HepG2 (cell line): ENCODE results near the gene NRN1L. TPM values are rescaled to one million over a fixed set of nuclear protein-coding genes. Genes with fewer than 3 reads are reported as not detected.

Source experiments
- ATAC-seq: fragments of 200-7000 bp; cut with Tn5 transposase; 3 replicates; pipeline ENCODE4 v1.9.1; 2020; ENCODE audit warnings: mild to moderate bottlenecking, moderate library complexity
- BruUV-seq: library from RNA; stranded (reverse); fragments of 400-500 nt; replicated peaks from 2 replicates; lab custom pipeline; 2021; lab: Mats Ljungman, UMichigan
- CTCF ChIA-PET: fragments of 300-600 bp; formaldehyde crosslinking; extraction: SDS; loops from one replicate; lab custom pipeline; 2021; ENCODE audit warnings: low total read pairs, inconsistent platforms, low intra/inter-chr PET ratio; lab: Yijun Ruan, JAX
- POLR2A ChIA-PET: fragments of 350-600 bp; sonication (Branson Sonifier 250); formaldehyde crosslinking; loops from one replicate; lab custom pipeline; 2020; ENCODE audit warnings: antibody characterized with exemption, inconsistent platforms; lab: Yijun Ruan, JAX
- DNase-seq: peaks from one replicate; pipeline ENCODE4 v3.0.0-alpha.2; 2015; ENCODE audit warnings: low spot score
- FAIRE-seq: peaks from 3 replicates; lab custom pipeline; 2011; peaks lifted over from hg19 to GRCh38; lab: Jason Lieb, UNC
- H2AFZ ChIP-seq: one replicate; pipeline ENCODE4 v1.6.1; 2011; ENCODE audit warnings: low read length, inconsistent platforms
- H3K27ac ChIP-seq: fragments of 300-600 bp; 3 replicates; pipeline ENCODE4 v1.8.0; 2011; ENCODE audit warnings: mixed run types, mild to moderate bottlenecking, mixed read lengths, low read length, inconsistent platforms; ENCODE audit not compliant: insufficient read depth; ENCODE audit errors: extremely low read length
- H3K27me3 ChIP-seq, 2 experiments: fragments of 200-600 bp in 1 of 2; 2 replicates in 1 of 2; 3 replicates in 1 of 2; pipeline versions ENCODE4 v1.6.0 to v1.8.0; 2011; ENCODE audit warnings: low read length in 2 of 2, mild to moderate bottlenecking in 2 of 2, moderate library complexity in 2 of 2, inconsistent platforms in 1 of 2; ENCODE audit not compliant: insufficient read depth in 2 of 2, control insufficient read depth in 1 of 2
- H3K36me3 ChIP-seq, 2 experiments: fragments of 200-600 bp in 1 of 2; replicated peaks in 1 of 2; 2 replicates in 1 of 2; 3 replicates in 1 of 2; pipeline versions ENCODE4 v1.5.1 to v1.8.0; 2011; ENCODE audit warnings: low read length in 2 of 2, inconsistent platforms in 1 of 2; ENCODE audit not compliant: insufficient read depth in 2 of 2, control insufficient read depth in 1 of 2
- H3K4me1 ChIP-seq: 2 replicates; pipeline ENCODE4 v1.5.1; 2012; ENCODE audit warnings: low read length, inconsistent platforms; ENCODE audit not compliant: insufficient read depth
- H3K4me2 ChIP-seq: 2 replicates; pipeline ENCODE4 v1.6.0; 2011; ENCODE audit warnings: low read depth, low read length, inconsistent platforms
- H3K4me3 ChIP-seq, 3 experiments: fragments of 200-600 bp in 1 of 3; sonication (generic), shearing (Covaris generic) in 1 of 3; replicated peaks in 1 of 3; 2 replicates each; pipeline ENCODE4 v1.5.1; 2011 to 2016; ENCODE audit warnings: low read length in 3 of 3, inconsistent platforms in 2 of 3, low read depth in 2 of 3, mild to moderate bottlenecking in 2 of 3, control low read depth in 1 of 3, mixed read lengths in 1 of 3; ENCODE audit not compliant: insufficient read depth in 1 of 3
- H3K79me2 ChIP-seq: one replicate; pipeline ENCODE4 v1.6.1; 2011; ENCODE audit warnings: low read length, inconsistent platforms; ENCODE audit not compliant: insufficient read depth
- H3K9ac ChIP-seq: 2 replicates; pipeline ENCODE4 v1.6.0; 2011; ENCODE audit warnings: mild to moderate bottlenecking, low read depth, low read length, inconsistent platforms; ENCODE audit not compliant: insufficient read depth
- H3K9me3 ChIP-seq: 2 replicates; pipeline ENCODE4 v1.5.1; 2012; ENCODE audit warnings: mild to moderate bottlenecking, low read length
- H4K20me1 ChIP-seq: 2 replicates; pipeline ENCODE4 v1.6.0; 2011; ENCODE audit warnings: inconsistent platforms, mild to moderate bottlenecking, low read length, moderate library complexity; ENCODE audit not compliant: insufficient read depth
- ARHGAP35 ChIP-seq: sonication (generic); formaldehyde crosslinking; IDR thresholded peaks from 2 replicates; pipeline ENCODE4 v1.9.0; 2022; ENCODE audit warnings: mild to moderate bottlenecking, inconsistent platforms, moderate library complexity, missing genetic modification reagents, borderline replicate concordance
- POLR2A ChIP-seq, 2 experiments: IDR thresholded peaks; 2 replicates each; pipeline ENCODE4 v1.6.1; 2011; ENCODE audit warnings: low read depth in 2 of 2, low read length in 2 of 2, mild to moderate bottlenecking in 1 of 2, moderate library complexity in 1 of 2; ENCODE audit not compliant: insufficient read depth in 1 of 2
- TGIF2 ChIP-seq: IDR thresholded peaks from 2 replicates; pipeline ENCODE4 v1.6.1; 2016; ENCODE audit warnings: control low read depth, missing compliant biosample characterization
- ZBTB42 ChIP-seq: sonication (generic); formaldehyde crosslinking; IDR thresholded peaks from 2 replicates; pipeline ENCODE4 v1.5.0; 2020; ENCODE audit warnings: mild to moderate bottlenecking, missing genetic modification reagents
- ZFP36L2 ChIP-seq: sonication (generic); formaldehyde crosslinking; IDR thresholded peaks from 2 replicates; pipeline ENCODE4 v1.4.0; 2020; ENCODE audit warnings: missing genetic modification reagents
- ZNF256 ChIP-seq: sonication (generic); formaldehyde crosslinking; conservative IDR thresholded peaks from 2 replicates; pipeline ENCODE4 v1.4.0; 2020; ENCODE audit warnings: missing genetic modification reagents
- ZNF781 ChIP-seq: sonication (generic); formaldehyde crosslinking; IDR thresholded peaks from 2 replicates; pipeline ENCODE4 v1.5.1; 2020; ENCODE audit warnings: borderline replicate concordance, mild to moderate bottlenecking, missing genetic modification reagents; ENCODE audit errors: not compliant biosample characterization
- WGBS: methylation state at CpG from one replicate; pipeline ENCODE4 v1.1.6; 2017; ENCODE audit warnings: low lambda C conversion rate; 5-methylcytosine and 5-hydroxymethylcytosine counted together
- in situ Hi-C: cut with HindIII; loops from 2 replicates; pipeline ENCODE4 v1.10.0; 2017; ENCODE audit warnings: low pct_unique_long_range_greater_than_20kb; ENCODE audit not compliant: extremely low pct_ligation_motif_present
- intact Hi-C: fragments of 100-400 bp; cut with micrococcal nuclease; formaldehyde crosslinking; loops from one replicate; pipeline ENCODE4 v1.10.0; 2022; ENCODE audit not compliant: unreplicated experiment
- polyA plus RNA-seq, 8 experiments: library from polyadenylated mRNA; depleted of rRNA in 3 of 8; stranded (reverse) in 7 of 8; unstranded in 1 of 8; fragments of >200 nt; fragmentation: Illumina TruSeq in 4 of 8; extraction: Trizol in 4 of 8; gene quantifications; 2 replicates each; pipeline versions ENCODE4 v1.2.1 to v1.2.3, GENCODE V29; 2011 to 2016; ENCODE audit warnings: low read depth in 4 of 8, missing spikeins in 1 of 8, mixed read lengths in 1 of 8; ENCODE audit not compliant: insufficient read depth in 1 of 8
- total RNA-seq, 5 experiments: library from RNA; depleted of rRNA; stranded (reverse); fragments of >200 nt; fragmentation: Illumina TruSeq; extraction: Trizol; gene quantifications; 2 replicates each; pipeline ENCODE4 v1.2.3, GENCODE V29; 2016; ENCODE audit warnings: low read depth in 1 of 5
- TF ChIP-seq, protein P1 (sequence below): sonication (generic); formaldehyde crosslinking; IDR thresholded peaks from 2 replicates; pipeline ENCODE4 v1.5.1; 2020; ENCODE audit warnings: mild to moderate bottlenecking, missing genetic modification reagents, moderate library complexity
- TF ChIP-seq, protein P2 (sequence below): fragments of 450-650 bp; IDR thresholded peaks from 2 replicates; pipeline ENCODE4 v1.6.1; 2017; ENCODE audit warnings: mild to moderate bottlenecking

The NRN1L gene
- total and polyA plus RNA-seq, 2 of the 13 experiments (the other 11 are each of a cell fraction or from before 2014, with no cell fraction given): 0.53 to 1.2 TPM

DNA sequence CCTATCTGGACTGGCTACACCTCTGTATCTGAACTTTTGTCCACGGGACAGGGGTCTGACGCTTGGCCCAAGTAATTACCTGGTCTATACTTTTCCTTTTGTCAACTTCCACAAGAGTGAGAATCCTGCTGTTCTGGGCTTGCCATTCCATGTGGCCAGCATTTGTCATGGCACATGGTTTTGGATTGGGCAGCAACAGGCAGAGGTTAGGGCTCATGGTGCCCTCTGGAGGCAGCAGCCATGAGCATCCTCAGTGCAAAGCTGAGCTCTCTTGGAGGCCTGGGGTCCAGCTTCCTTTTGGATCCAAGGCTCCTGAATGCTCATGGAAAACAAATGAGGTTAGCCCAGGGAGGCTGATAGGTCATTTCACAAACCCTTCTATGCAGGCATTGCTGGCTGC, 19.4 kb upstream of the NRN1L start (continued):
- TF ChIP-seq, protein P1, sequence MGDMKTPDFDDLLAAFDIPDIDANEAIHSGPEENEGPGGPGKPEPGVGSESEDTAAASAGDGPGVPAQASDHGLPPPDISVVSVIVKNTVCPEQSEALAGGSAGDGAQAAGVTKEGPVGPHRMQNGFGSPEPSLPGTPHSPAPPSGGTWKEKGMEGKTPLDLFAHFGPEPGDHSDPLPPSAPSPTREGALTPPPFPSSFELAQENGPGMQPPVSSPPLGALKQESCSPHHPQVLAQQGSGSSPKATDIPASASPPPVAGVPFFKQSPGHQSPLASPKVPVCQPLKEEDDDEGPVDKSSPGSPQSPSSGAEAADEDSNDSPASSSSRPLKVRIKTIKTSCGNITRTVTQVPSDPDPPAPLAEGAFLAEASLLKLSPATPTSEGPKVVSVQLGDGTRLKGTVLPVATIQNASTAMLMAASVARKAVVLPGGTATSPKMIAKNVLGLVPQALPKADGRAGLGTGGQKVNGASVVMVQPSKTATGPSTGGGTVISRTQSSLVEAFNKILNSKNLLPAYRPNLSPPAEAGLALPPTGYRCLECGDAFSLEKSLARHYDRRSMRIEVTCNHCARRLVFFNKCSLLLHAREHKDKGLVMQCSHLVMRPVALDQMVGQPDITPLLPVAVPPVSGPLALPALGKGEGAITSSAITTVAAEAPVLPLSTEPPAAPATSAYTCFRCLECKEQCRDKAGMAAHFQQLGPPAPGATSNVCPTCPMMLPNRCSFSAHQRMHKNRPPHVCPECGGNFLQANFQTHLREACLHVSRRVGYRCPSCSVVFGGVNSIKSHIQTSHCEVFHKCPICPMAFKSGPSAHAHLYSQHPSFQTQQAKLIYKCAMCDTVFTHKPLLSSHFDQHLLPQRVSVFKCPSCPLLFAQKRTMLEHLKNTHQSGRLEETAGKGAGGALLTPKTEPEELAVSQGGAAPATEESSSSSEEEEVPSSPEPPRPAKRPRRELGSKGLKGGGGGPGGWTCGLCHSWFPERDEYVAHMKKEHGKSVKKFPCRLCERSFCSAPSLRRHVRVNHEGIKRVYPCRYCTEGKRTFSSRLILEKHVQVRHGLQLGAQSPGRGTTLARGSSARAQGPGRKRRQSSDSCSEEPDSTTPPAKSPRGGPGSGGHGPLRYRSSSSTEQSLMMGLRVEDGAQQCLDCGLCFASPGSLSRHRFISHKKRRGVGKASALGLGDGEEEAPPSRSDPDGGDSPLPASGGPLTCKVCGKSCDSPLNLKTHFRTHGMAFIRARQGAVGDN (CRISPR knock-in tag): peak; percentile 51
- 0 out of 2 replicates have a peak, but pooled peaks have one; percentile 23 for TF ChIP-seq ZBTB42 (CRISPR knock-in tag)

DNA sequence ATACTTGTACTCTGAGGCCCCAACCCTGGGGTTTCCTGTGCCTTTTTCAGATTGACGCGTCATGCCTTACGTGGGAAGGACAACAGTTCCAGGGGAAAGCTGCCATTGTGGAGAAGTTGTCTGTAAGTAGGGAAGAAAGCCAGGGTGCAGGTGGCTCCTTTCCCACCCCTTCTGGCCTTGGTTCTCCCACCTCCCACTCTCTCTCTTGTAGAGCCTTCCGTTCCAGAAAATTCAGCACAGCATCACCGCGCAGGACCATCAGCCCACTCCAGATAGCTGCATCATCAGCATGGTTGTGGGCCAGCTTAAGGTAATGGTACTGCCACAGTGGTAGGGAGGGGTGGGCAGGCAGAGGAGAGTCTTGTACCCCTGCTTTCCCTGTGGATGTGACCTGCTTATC, 16.4 kb upstream of the NRN1L start:
- DNase-seq: no peak
- no TSS peak for BruUV-seq
- H3K4me1 ChIP-seq: peaks cover 6% of the 10 kb centered on the region
- H3K27me3 ChIP-seq: no peaks in the 10 kb centered on the region; a peak in 1 of 5 replicates
- peaks cover 20% of the 10 kb centered on the region; the same call in 1 of the 2 replicates for H4K20me1 ChIP-seq
- WGBS: over 99% methylated on average over 6 of the region's 6 CpGs
- H3K79me2 ChIP-seq: peaks cover 20% of the 10 kb centered on the region
- H3K4me2 ChIP-seq: no peak overlapping the region
- H3K36me3 ChIP-seq: peaks cover 33 to 70% of the 10 kb centered on the region in 2 experiments
- TF ChIP-seq ZNF256 (no peak), ARHGAP35 (no peak), POLR2A (IDR thresholded peaks at IDR 0.05; ENCODE audit: insufficient read depth in 1 of 2, low read depth in 2 of 2, low read length in 2 of 2) (0 out of 4 replicates have a peak, but pooled peaks of 1 of the 2 experiments have one; percentile 11), ZNF781 (CRISPR knock-in tag) (no peak), TGIF2 (CRISPR knock-in tag) (no peak), ZFP36L2 (CRISPR knock-in tag) (no peak)
- TF ChIP-seq, protein P2, sequence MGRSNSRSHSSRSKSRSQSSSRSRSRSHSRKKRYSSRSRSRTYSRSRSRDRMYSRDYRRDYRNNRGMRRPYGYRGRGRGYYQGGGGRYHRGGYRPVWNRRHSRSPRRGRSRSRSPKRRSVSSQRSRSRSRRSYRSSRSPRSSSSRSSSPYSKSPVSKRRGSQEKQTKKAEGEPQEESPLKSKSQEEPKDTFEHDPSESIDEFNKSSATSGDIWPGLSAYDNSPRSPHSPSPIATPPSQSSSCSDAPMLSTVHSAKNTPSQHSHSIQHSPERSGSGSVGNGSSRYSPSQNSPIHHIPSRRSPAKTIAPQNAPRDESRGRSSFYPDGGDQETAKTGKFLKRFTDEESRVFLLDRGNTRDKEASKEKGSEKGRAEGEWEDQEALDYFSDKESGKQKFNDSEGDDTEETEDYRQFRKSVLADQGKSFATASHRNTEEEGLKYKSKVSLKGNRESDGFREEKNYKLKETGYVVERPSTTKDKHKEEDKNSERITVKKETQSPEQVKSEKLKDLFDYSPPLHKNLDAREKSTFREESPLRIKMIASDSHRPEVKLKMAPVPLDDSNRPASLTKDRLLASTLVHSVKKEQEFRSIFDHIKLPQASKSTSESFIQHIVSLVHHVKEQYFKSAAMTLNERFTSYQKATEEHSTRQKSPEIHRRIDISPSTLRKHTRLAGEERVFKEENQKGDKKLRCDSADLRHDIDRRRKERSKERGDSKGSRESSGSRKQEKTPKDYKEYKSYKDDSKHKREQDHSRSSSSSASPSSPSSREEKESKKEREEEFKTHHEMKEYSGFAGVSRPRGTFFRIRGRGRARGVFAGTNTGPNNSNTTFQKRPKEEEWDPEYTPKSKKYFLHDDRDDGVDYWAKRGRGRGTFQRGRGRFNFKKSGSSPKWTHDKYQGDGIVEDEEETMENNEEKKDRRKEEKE: no peak
- ChIA-PET CTCF (interaction anchor here (1.7 kb wide), 1 partner anchor 52 kb away, joined by 3 read pairs; no protein-coding TSS in a partner anchor), POLR2A (interaction anchor here (1.5 kb wide), 1 partner anchor 22 kb away, joined by 3 read pairs; the partner anchor contains the start of gene NUTF2)
- no peaks in the 10 kb centered on the region for H3K9me3 ChIP-seq
- intact Hi-C loops: no loop called here
- ATAC-seq: no peak
- H2AFZ ChIP-seq: no peak overlapping the region
- H3K4me3 ChIP-seq: no peak overlapping the region
- FAIRE-seq: no peak
- in situ Hi-C loops: no loop called here
- H3K9ac ChIP-seq: no peak overlapping the region
- no peak overlapping the region for H3K27ac ChIP-seq
